Limb (tissue), 2 donors: Measurements from ENCODE around the gene EXOG.

ENCODE experiments used
- DNase-seq, 2 donors: peaks; one replicate each; pipeline ENCODE4 v3.0.0-alpha.2; 2016; ENCODE audit errors: extremely low spot score in 2 of 2

EXOG gene

GRCh38 chr3:38545983-38546382 lies 49.8 kb downstream of the EXOG start:
- DNase-seq, result peak in 1 of 2 donors; percentile 8

GRCh38 chr3:38548154-38548931 lies 52.2 kb downstream of the EXOG start:
- no peak for DNase-seq

- no peak for DNase-seq
These were observed 52.9 kb downstream of the EXOG start for GRCh38 chr3:38549082-38549481.

- no peak for DNase-seq
These were observed 53.3 kb downstream of the EXOG start for GRCh38 chr3:38549486-38549885.

GRCh38 chr3:38549957-38550840 lies 54.1 kb downstream of the EXOG start:
- no peak for DNase-seq

GRCh38 chr3:38551026-38551832 lies 55.1 kb downstream of the EXOG start:
- peak in 1 of 2 donors; percentile 20 for DNase-seq

GRCh38 chr3:38552364-38552763 lies 56.2 kb downstream of the EXOG start:
- peak in 1 of 2 donors; percentile 3 for DNase-seq

- no peak for DNase-seq
These were observed 56.9 kb downstream of the EXOG start for GRCh38 chr3:38553071-38553470.

GRCh38 chr3:38554127-38554827 lies 58.1 kb downstream of the EXOG start:
- peak in 1 of 2 donors; percentile 9 for DNase-seq

GRCh38 chr3:38555149-38555840 lies 59.2 kb downstream of the EXOG start:
- DNase-seq, result peak in 1 of 2 donors; percentile 14

- no peak for DNase-seq
These were observed 59.8 kb downstream of the EXOG start for GRCh38 chr3:38555926-38556325.

GRCh38 chr3:38556640-38557358 lies 60.7 kb downstream of the EXOG start:
- DNase-seq, result peak in 1 of 2 donors; percentile 12

GRCh38 chr3:38558864-38559263 lies 62.7 kb downstream of the EXOG start:
- DNase-seq, result peak in 1 of 2 donors; percentile 4

- DNase-seq, result no peak
These were observed 64.1 kb downstream of the EXOG start for GRCh38 chr3:38560284-38560683.

- DNase-seq, result peak in 1 of 2 donors; percentile 14
These were observed 65.0 kb downstream of the EXOG start for GRCh38 chr3:38560996-38561717.

GRCh38 chr3:38561746-38562466 lies 65.8 kb downstream of the EXOG start:
- peak in 1 of 2 donors; percentile 16 for DNase-seq

- no peak for DNase-seq
These were observed 66.4 kb downstream of the EXOG start for GRCh38 chr3:38562467-38562925.
